Skeletal muscle tissue (tissue), 4 donors: Measurements from ENCODE around the gene TPPP. TPM values are rescaled to one million over a fixed set of nuclear protein-coding genes. Genes with fewer than 3 reads are reported as not detected.

Experiments
- H3K27ac ChIP-seq: one replicate; pipeline ENCODE4 v1.7.0; 2013; ENCODE audit warnings: mild to moderate bottlenecking, low read depth, low read length, inconsistent platforms
- H3K27me3 ChIP-seq, 3 donors: one replicate each; pipeline ENCODE4 v1.7.0; 2013; ENCODE audit warnings: low read length in 3 of 3; ENCODE audit not compliant: control insufficient read depth in 3 of 3, insufficient read depth in 3 of 3
- H3K36me3 ChIP-seq, 3 donors: one replicate each; pipeline ENCODE4 v1.7.0; 2013; ENCODE audit warnings: low read length in 3 of 3; ENCODE audit not compliant: control insufficient read depth in 3 of 3, insufficient read depth in 3 of 3
- H3K4me1 ChIP-seq, 3 donors: one replicate each; pipeline ENCODE4 v1.7.0; 2013; ENCODE audit warnings: low read length in 3 of 3, mild to moderate bottlenecking in 3 of 3; ENCODE audit not compliant: control insufficient read depth in 3 of 3, insufficient read depth in 3 of 3
- H3K4me3 ChIP-seq, 3 donors: one replicate each; pipeline ENCODE4 v1.7.0; 2013; ENCODE audit warnings: low read length in 3 of 3
- H3K9ac ChIP-seq, 3 donors: one replicate each; pipeline ENCODE4 v1.7.0; 2013; ENCODE audit warnings: low read length in 3 of 3, mild to moderate bottlenecking in 3 of 3, moderate library complexity in 2 of 3, low read depth in 1 of 3
- H3K9me3 ChIP-seq, 3 donors: one replicate each; pipeline ENCODE4 v1.7.0; 2013; ENCODE audit warnings: low read length in 3 of 3; ENCODE audit not compliant: control insufficient read depth in 3 of 3
- total RNA-seq: library from RNA; depleted of rRNA; stranded (reverse); fragments of >200 nt; gene quantifications from one replicate; pipeline ENCODE4 v1.2.3, GENCODE V29; 2014
- donor health status: Osteomylitis.

The TPPP gene
- total RNA-seq, 1 donor from 2014 or later: 3.7 TPM

- Histone ChIP-seq H3K36me3 (peaks cover 0 to 3% (median 0%) of the 10 kb centered on the region in 3 donors), H3K4me1 (peaks cover 34 to 52% (median 46%) of the 10 kb centered on the region in 3 donors), H3K9ac (no peak overlapping the region), H3K27ac (no peak overlapping the region), H3K9me3 (no peaks in the 10 kb centered on the region), H3K4me3 (no peak overlapping the region), H3K27me3 (no peaks in the 10 kb centered on the region)
These were observed 15.7 kb downstream of the TPPP start for GRCh38 chr5:677131-678101.

- Histone ChIP-seq H3K27ac (no peak overlapping the region), H3K36me3 (peaks cover 0 to 3% (median 0%) of the 10 kb centered on the region in 3 donors), H3K9me3 (no peaks in the 10 kb centered on the region), H3K4me1 (peaks cover 41 to 59% (median 51%) of the 10 kb centered on the region in 3 donors), H3K27me3 (no peaks in the 10 kb centered on the region), H3K4me3 (no peak overlapping the region), H3K9ac (no peak overlapping the region)
These were observed 16.5 kb downstream of the TPPP start for GRCh38 chr5:676699-677076.

DNA sequence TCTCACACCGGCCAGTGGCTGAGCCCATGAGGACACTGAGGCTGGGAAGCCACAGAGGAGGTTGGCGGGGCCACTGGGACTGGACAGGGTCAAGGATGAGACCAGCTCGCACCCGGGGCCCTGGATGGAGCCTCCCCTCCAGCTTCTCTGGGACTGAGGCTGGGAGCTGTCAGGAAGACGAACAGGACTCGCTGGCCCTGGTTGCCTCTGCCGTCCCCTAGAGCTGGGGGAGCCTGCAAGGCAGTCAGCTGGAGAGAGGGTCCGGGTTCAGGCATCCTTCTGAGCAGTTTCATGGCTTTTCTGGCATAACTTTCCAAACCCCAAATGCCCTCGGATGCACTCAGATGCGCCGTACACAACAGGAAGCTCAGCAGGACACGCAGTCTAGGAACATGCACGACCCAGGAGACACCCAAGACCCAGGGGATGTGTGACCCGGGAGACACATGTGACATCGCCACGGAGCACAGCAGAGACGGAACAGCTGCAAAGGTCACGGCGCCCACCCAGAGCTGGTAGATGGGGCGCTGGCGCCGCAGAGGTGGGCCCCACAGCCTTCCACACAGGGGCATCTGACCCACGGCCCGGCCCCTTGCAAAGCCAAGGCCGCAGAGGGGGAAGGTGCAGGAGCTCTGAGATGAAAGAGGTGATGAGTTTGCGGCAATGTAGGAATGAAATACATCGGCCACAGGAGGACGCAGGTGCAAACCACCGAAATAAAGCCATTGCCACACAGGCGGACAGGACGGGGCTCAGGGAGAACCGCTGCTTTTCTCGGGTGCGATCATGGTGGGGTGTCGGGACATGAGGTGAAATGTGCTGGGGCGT lies 17.1 kb downstream of the TPPP start:
- Histone ChIP-seq H3K4me1 (peaks cover 46 to 62% (median 57%) of the 10 kb centered on the region in 3 donors), H3K9me3 (no peaks in the 10 kb centered on the region), H3K9ac (peak overlapping the region in 1 of 3 donors; percentile 45), H3K36me3 (peaks cover 0 to 3% (median 0%) of the 10 kb centered on the region in 3 donors), H3K27me3 (no peaks in the 10 kb centered on the region), H3K4me3 (no peak overlapping the region), H3K27ac (no peak overlapping the region)

- H3K9me3 ChIP-seq: no peaks in the 10 kb centered on the region
- no peak overlapping the region for H3K27ac ChIP-seq
- H3K27me3 ChIP-seq: no peaks in the 10 kb centered on the region
- peaks cover 46 to 57% (median 55%) of the 10 kb centered on the region in 3 donors for H3K4me1 ChIP-seq
- peak overlapping the region in 2 of 3 donors; percentile 51 to 82 for H3K9ac ChIP-seq
- peaks cover 0 to 3% (median 0%) of the 10 kb centered on the region in 3 donors for H3K36me3 ChIP-seq
- no peak overlapping the region for H3K4me3 ChIP-seq
These were observed 17.9 kb downstream of the TPPP start for GRCh38 chr5:675111-675870.

- Histone ChIP-seq H3K27me3 (no peaks in the 10 kb centered on the region), H3K27ac (peak overlapping the region; percentile 73), H3K9me3 (no peaks in the 10 kb centered on the region), H3K4me3 (peak overlapping the region; percentile 30 to 60 (median 50)), H3K4me1 (peaks cover 46 to 57% (median 55%) of the 10 kb centered on the region in 3 donors), H3K36me3 (peaks cover 0 to 3% (median 0%) of the 10 kb centered on the region in 3 donors), H3K9ac (peak overlapping the region in 2 of 3 donors; percentile 51 to 82)
These were observed 18.5 kb downstream of the TPPP start for GRCh38 chr5:674630-675011.

DNA sequence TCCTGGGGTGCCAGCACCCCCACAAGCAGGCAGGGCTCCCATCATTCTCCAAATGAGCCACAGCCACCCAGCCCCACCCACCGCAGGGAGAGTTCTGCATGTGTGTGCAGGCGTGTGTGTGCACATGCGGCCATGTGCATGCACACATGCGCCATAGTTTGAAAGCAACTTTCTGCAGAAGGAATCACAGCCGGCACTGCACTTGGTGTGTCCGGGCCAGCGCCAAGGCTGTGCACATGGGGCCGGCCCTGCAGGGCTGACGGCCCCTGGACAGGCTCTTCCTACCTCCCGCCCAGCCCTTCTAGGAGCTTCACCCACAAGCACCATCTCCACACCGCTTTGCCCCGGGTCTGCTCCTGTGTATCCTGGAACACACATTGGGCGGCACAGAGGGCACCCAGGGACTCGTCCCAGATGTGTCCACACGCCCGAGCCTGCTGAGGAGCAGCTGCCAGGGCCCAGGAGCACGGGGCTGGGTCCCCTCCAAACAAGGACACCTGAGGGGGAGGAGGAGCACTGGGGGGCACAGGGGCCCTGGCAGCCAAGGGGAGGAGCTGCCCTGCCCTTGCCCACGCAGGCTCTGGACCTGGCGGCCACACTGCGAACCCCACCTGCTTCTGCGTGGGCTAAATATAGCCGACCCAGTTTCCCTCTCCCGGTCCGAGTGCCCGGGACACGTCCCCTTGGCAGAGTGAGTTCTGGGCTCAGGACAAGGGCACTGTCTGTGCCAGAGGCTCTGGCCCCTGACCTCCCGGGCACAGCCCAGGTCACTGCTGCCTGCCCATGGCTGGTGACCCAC lies 19.1 kb downstream of the TPPP start:
- Histone ChIP-seq H3K27me3 (no peaks in the 10 kb centered on the region), H3K36me3 (peaks cover 0 to 3% (median 0%) of the 10 kb centered on the region in 3 donors), H3K9ac (peak overlapping the region in 2 of 3 donors; percentile 57 to 82), H3K4me3 (peak overlapping the region; percentile 30 to 60 (median 52)), H3K4me1 (peaks cover 46 to 59% (median 55%) of the 10 kb centered on the region in 3 donors), H3K9me3 (no peaks in the 10 kb centered on the region), H3K27ac (peak overlapping the region; percentile 73)

- Histone ChIP-seq H3K4me1 (peaks cover 46 to 59% (median 55%) of the 10 kb centered on the region in 3 donors), H3K27ac (peak overlapping the region; percentile 73), H3K4me3 (peak overlapping the region; percentile 52 to 63 (median 59)), H3K9me3 (no peaks in the 10 kb centered on the region), H3K9ac (peak overlapping the region in 2 of 3 donors; percentile 33 to 82), H3K36me3 (peaks cover 0 to 3% (median 0%) of the 10 kb centered on the region in 3 donors), H3K27me3 (no peaks in the 10 kb centered on the region)
These were observed 19.9 kb downstream of the TPPP start for GRCh38 chr5:673161-673830.

- Histone ChIP-seq H3K4me1 (peaks cover 46 to 59% (median 55%) of the 10 kb centered on the region in 3 donors), H3K4me3 (peak overlapping the region in 2 of 3 donors; percentile 59 to 63)
These were observed 20.6 kb downstream of the TPPP start for GRCh38 chr5:672329-673160.

More at GRCh38 chr5:672329-673160, 20.6 kb downstream of the TPPP start:
- Histone ChIP-seq H3K36me3 (peaks cover 0 to 3% (median 0%) of the 10 kb centered on the region in 3 donors), H3K27ac (peak overlapping the region; percentile 73), H3K9ac (peak overlapping the region; percentile 51 to 82 (median 57)), H3K27me3 (no peaks in the 10 kb centered on the region), H3K9me3 (no peaks in the 10 kb centered on the region)
